GM18508 (cell line): ENCODE results near the gene C1orf141.
"Not testable (repeated sequence)": the region's sequence is repeated elsewhere in the genome, so short reads cannot be mapped to it uniquely, and the experiment has no call there.

Source experiments
- ATAC-seq: cut with Tn5 transposase; IDR thresholded peaks from one replicate; pipeline ENCODE4 v1.9.1; 2021; ENCODE audit warnings: moderate number of reproducible peaks; ENCODE audit not compliant: insufficient read depth, unreplicated experiment

Gene C1orf141

GRCh38 chr1:67144696-67145095, 9.9 kb upstream of the C1orf141 start:
- ATAC-seq = no peak

GRCh38 chr1:67143966-67144365, 9.2 kb upstream of the C1orf141 start:
- no peak for ATAC-seq

GRCh38 chr1:67142931-67143330, 8.2 kb upstream of the C1orf141 start:
- ATAC-seq = no peak

GRCh38 chr1:67141832-67142231, 7.1 kb upstream of the C1orf141 start:
- not testable (repeated sequence) for ATAC-seq

- no peak for ATAC-seq
Measured at GRCh38 chr1:67140460-67140859, 5.7 kb upstream of the C1orf141 start.

- no peak for ATAC-seq
Measured at GRCh38 chr1:67138813-67139499, 4.2 kb upstream of the C1orf141 start.

- no peak for ATAC-seq
Measured at GRCh38 chr1:67137307-67137753, 2.6 kb upstream of the C1orf141 start.

GRCh38 chr1:67135354-67135753, 584 bp upstream of the C1orf141 start:
- ATAC-seq = no peak

- no peak for ATAC-seq
Measured at GRCh38 chr1:67133177-67133576, 1.6 kb downstream of the C1orf141 start.

GRCh38 chr1:67130673-67131072, 4.1 kb downstream of the C1orf141 start:
- ATAC-seq = no peak

GRCh38 chr1:67126974-67127373, 7.8 kb downstream of the C1orf141 start:
- no peak for ATAC-seq

- no peak for ATAC-seq
Measured at GRCh38 chr1:67126111-67126746, 8.5 kb downstream of the C1orf141 start.

GRCh38 chr1:67124455-67124854, 10.3 kb downstream of the C1orf141 start:
- no peak for ATAC-seq

GRCh38 chr1:67120855-67121619, 13.7 kb downstream of the C1orf141 start:
- no peak for ATAC-seq

- ATAC-seq = no peak
Measured at GRCh38 chr1:67118646-67119045, 16.1 kb downstream of the C1orf141 start.

GRCh38 chr1:67118191-67118590, 16.6 kb downstream of the C1orf141 start:
- ATAC-seq = no peak

- ATAC-seq = no peak
Measured at GRCh38 chr1:67114162-67114561, 20.6 kb downstream of the C1orf141 start.

- ATAC-seq = no peak
Measured at GRCh38 chr1:67110352-67110751, 24.4 kb downstream of the C1orf141 start.

GRCh38 chr1:67105508-67105907, 29.3 kb downstream of the C1orf141 start:
- no peak for ATAC-seq

GRCh38 chr1:67103548-67103947, 31.2 kb downstream of the C1orf141 start:
- ATAC-seq = no peak

- no peak for ATAC-seq
Measured at GRCh38 chr1:67100833-67101232, 33.9 kb downstream of the C1orf141 start.
